T47D (cell line): ENCODE measurements around the gene PPARGC1A.

Experiments used
- DNase-seq, 2 experiments: peaks; one replicate each; pipeline versions ENCODE4 v3.0.0 to v3.0.0-alpha.2; 2011 to 2012; ENCODE audit warnings: low read depth in 1 of 2, low spot score in 1 of 2
- JUND ChIP-seq: IDR thresholded peaks from 2 replicates; pipeline ENCODE4 v1.6.1; 2012; ENCODE audit warnings: low read depth
- in situ Hi-C: cut with HindIII; loops from 2 replicates; pipeline ENCODE4 v1.10.0; 2016; ENCODE audit warnings: low sequenced_read_pairs, low pct_unique_long_range_greater_than_20kb

PPARGC1A gene

DNA sequence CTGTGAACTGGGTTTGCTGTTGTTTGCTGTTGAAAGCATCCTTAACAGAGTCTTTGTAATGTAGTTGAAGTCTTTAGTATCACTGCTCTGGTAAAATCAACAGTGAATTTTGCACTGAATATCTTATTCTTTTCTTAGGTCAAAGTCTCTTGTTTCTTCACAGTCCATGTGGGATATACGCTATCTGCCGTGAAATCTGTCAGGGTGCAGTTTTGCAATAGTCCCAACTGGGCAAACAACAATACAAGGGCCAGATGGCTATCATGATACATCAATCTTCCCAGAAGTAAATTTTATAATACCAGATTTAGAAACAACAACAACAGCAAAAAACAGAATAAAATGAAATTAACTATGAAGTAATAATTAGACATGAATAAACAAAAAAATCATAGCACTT is 123.5 kb downstream of the PPARGC1A start:
- no peak for TF ChIP-seq JUND
- DNase-seq: no peak
- in situ Hi-C loops: no loop called here

DNA sequence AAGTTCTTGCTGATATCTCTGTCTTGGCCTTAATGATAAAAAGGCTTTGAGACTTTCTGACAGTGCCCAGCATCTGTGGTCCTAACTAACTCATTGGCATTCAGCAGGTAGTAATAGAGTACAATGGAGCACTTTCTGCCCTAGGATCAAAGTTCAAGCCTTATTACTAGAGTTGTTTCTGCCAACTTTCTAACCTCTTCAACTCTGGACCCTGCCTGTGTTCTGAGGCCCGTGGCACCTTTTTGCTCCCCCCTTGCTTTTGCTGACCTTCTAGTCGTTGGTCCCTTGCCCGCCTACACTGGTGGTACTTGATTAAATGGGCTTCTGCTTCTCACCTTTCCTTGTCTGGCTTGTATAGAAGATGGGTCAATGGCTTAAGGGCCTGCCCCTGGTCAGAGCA is 126.3 kb downstream of the PPARGC1A start:
- TF ChIP-seq JUND: no peak
- DNase-seq: no peak
- in situ Hi-C loops: no loop called here

DNA sequence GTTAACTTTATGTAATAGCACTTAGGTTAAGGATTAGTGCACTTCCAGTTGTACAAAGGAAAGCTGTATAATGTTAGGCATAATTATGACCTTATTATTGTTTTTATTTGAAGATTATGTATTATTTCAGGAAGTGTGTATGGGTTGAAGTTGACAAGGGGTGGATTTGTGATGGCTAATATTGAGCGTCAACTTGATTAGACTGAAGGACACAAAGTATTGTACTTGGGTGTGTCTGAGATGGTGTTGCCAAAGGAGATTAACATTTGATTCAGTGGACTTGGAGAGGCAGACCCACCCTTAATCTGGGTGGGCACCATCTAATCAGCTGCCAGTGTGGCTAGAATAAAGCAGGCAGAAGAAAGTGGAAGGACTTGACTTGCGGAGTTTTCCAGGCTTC is 127.3 kb downstream of the PPARGC1A start:
- in situ Hi-C loops: no loop called here
- TF ChIP-seq JUND: no peak
- DNase-seq: no peak

DNA sequence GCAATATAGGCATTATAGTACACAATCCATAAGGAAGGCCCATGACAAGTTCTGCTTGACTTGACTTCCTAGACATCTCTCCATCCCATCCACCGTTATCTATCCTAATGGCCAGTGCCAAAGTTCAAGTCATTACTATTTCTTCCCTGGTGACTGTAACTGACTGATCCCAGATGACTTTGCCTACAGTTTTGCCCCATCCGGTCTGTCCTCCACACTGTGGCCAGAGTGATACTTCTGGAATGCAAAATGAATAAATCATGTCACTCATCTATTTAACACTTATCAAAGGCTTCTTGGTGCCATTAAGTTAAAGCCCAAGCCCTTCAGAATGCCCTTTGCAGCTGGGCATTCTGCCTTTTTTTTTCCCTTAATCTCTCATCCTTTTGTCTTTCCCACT is 130.8 kb downstream of the PPARGC1A start:
- TF ChIP-seq JUND: no peak
- no peak for DNase-seq
- in situ Hi-C loops: no loop called here

DNA sequence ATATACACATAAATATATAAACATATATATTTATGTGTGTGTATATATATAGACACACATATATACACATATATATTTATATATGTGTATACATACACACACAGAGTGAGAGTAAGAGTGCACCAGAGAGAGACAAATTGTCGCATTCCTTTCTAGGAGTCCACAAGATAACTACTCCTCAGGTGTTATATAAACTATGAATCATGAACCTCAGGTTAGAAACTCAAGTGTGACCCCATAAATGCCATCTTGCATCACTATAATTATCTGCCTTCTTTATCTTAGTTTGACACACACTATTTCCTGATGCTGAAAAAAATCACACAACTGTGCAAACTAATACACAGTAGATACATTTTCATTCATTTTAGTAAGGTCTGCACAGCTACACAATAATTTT is 135.2 kb downstream of the PPARGC1A start:
- no peak for DNase-seq
- in situ Hi-C loops: no loop called here
- no peak for TF ChIP-seq JUND

DNA sequence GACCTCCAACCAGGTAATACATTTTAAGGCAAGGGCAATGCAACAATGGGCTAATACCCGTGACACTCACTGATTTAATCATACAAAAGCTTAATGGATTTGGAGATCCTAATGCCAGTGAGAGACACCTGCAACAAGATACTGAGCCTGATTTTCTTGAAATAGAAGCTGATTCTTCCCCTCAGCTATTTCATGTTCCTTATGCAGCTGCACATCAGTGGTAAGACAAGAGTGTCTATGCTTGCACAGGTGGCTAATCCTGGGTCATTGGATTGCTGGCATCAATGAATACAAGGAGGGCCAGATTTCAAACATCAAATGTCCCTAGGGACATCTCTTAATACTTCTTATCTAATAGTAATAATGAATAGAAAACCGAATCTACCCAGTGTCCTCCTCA is 139.7 kb downstream of the PPARGC1A start:
- no peak for DNase-seq
- in situ Hi-C loops: no loop called here
- no peak for TF ChIP-seq JUND

DNA sequence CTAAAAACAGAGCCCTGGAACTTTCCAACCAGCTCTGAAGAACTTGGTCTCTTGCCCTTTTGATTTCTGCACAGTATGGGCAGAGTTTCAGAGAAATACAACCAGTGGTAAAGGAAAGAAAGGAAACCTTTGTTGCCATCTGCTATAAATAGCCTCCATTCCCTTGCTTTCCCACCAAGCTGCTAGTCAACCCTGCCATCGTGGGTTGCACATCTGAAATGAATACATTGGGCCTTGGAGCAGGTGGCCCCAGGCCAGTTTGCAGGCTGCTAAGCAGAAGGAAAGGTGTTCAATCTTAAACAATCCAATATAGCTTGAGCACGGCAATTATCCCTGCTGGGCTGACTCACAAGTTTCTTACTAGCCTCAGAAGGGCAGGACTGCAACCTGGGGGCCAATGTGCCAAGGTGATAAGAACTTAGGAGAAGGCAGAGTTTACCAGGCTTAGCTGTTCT is 142.5 kb downstream of the PPARGC1A start:
- TF ChIP-seq JUND: no peak
- no peak for DNase-seq
- in situ Hi-C loops: no loop called here

DNA sequence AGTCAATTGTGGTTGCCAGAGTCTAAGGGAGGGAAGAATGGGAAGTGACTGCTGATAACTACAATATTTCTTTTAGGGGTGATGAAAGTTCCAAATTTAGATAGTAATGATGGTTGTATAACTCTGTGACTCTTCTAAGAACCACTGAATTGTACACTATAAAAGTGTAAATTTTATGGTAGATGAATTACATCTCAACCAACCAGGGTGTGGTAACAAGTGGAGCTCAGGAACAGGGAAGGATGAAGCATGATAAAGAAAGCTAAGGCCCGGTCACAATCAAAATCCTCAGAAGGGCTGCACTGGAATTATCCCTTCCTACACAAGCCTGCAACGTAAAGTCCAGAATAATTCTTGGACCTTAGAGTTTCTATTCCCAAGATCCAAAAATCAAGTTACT is 143.2 kb downstream of the PPARGC1A start:
- TF ChIP-seq JUND: no peak
- DNase-seq: no peak
- in situ Hi-C loops: no loop called here

DNA sequence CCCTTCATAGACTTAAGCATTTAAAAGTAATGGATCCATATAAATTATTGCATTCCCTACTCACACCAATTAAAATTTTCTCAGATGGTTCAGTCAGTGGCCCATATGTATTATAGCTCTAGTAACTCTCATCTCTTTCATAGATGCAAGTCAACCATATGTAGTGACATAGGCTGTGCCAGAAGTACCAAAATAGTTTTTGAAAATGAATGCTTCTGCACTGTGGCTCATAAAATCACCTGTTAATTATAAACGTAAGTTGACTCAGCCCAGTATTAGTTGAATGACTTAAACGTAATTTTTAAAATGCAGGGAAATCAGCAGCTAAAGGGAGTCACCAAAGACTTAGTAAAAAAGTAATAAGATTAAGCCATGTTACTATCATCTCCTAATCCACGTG is 143.8 kb downstream of the PPARGC1A start:
- TF ChIP-seq JUND: no peak
- DNase-seq: no peak
- in situ Hi-C loops: no loop called here

DNA sequence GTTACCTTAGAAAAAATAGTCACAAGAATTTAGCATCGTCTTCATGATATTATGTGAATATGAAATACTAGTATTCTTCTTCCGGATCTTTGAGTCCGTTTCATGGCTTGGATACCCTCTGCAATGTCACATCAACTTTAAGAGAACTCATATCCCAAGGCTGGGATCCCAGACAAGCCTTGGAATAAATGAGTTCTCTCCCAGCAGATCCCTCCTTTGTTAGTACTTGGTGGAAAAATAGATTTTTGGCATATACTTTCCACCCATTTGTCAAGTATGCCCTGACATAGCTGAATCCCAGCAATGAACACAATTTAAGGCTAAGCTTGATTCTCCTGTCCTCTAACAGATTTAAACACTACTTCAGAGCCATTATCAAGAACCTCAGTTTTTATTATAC is 144.5 kb downstream of the PPARGC1A start:
- no peak for TF ChIP-seq JUND
- in situ Hi-C loops: no loop called here
- no peak for DNase-seq
